Gastrocnemius medialis (tissue), 4 donors: ENCODE results near the gene TAMM41. TPM values are rescaled to one million over a fixed set of nuclear protein-coding genes. Genes with fewer than 3 reads are reported as not detected.
A peak's percentile ranks its signal among the peaks of the same experiment; 100 is the strongest.

ENCODE experiments used
- ATAC-seq, 2 donors: fragments of 150-250 bp; one replicate each; pipeline ENCODE4 v1.9.1; 2016
- DNase-seq, 2 donors: peaks; one replicate each; pipeline ENCODE4 v3.0.0-alpha.2; 2019
- H3K27ac ChIP-seq, 4 donors: fragments of 200-600 bp; sonication (generic); 1 replicate in 1 of 4; 2 replicates in 3 of 4; pipeline ENCODE4 v1.5.1; 2016 to 2018; ENCODE audit warnings: mild to moderate bottlenecking in 2 of 4, moderate library complexity in 1 of 4
- H3K27me3 ChIP-seq, 3 donors: fragments of 200-600 bp; sonication (generic) in 2 of 3; 1 replicate in 1 of 3; 2 replicates in 2 of 3; pipeline versions ENCODE4 v1.5.1 to v1.6.0; 2016 to 2019; ENCODE audit warnings: mild to moderate bottlenecking in 1 of 3, moderate library complexity in 1 of 3
- H3K36me3 ChIP-seq, 2 donors: fragments of 200-600 bp; sonication (generic) in 1 of 2; one replicate each; pipeline ENCODE4 v1.5.1; 2017 to 2018
- H3K4me1 ChIP-seq, 2 donors: fragments of 200-600 bp; sonication (generic) in 1 of 2; one replicate each; pipeline ENCODE4 v1.5.1; 2016 to 2017; ENCODE audit warnings: mild to moderate bottlenecking in 2 of 2
- H3K4me3 ChIP-seq, 4 donors: fragments of 200-600 bp; sonication (generic) in 3 of 4; 1 replicate in 1 of 4; 2 replicates in 3 of 4; pipeline ENCODE4 v1.5.1; 2016 to 2019; ENCODE audit warnings: mild to moderate bottlenecking in 2 of 4
- H3K9me3 ChIP-seq, 3 donors: fragments of 200-600 bp; sonication (generic) in 2 of 3; 1 replicate in 1 of 3; 2 replicates in 2 of 3; pipeline ENCODE4 v1.5.1; 2016 to 2019
- CTCF ChIP-seq, 5 experiments: fragments of 450-650 bp in 3 of 5; fragments of 200-600 bp in 2 of 5; sonication (generic) in 2 of 5; IDR thresholded peaks in 4 of 5; conservative IDR thresholded peaks in 1 of 5; 1 replicate in 4 of 5; 2 replicates in 1 of 5; pipeline ENCODE4 v1.5.1; 2016 to 2019; ENCODE audit warnings: antibody characterized with exemption in 5 of 5, mild to moderate bottlenecking in 3 of 5, moderate library complexity in 3 of 5
- POLR2A ChIP-seq, 2 donors: fragments of 450-650 bp; IDR thresholded peaks; one replicate each; pipeline ENCODE4 v1.6.1; 2017; ENCODE audit warnings: antibody characterized with exemption in 2 of 2, mild to moderate bottlenecking in 2 of 2, moderate library complexity in 2 of 2
- in situ Hi-C, 4 donors: fragments of 200-750 bp; cut with MboI; loops; one replicate each; pipeline versions ENCODE4 v1.15.0 to v1.8.0; 2017; ENCODE audit warnings: low sequenced_read_pairs in 4 of 4
- intact Hi-C: fragments of 100-400 bp; cut with DNase I; formaldehyde crosslinking; loops from one replicate; pipeline ENCODE4 v1.15.1; 2023; ENCODE audit warnings: low total_unique reads
- total RNA-seq, 4 donors: library from RNA; depleted of rRNA; stranded (reverse); fragments of >200 nt; gene quantifications; one replicate each; pipeline versions ENCODE4 v1.1.0 to v1.2.3, GENCODE V29; 2016

TAMM41 gene
- total RNA-seq, 4 donors from 2014 or later = 2.1 to 9.7 (median 3.8) TPM

- peak in 1 of 2 donors; percentile 72 for ATAC-seq
- Histone ChIP-seq H3K36me3 (peaks cover 0 to 62% of the 10 kb centered on the region in 2 donors), H3K9me3 (no peaks in the 10 kb centered on the region), H3K4me1 (no peaks in the 10 kb centered on the region), H3K27ac (no peak overlapping the region), H3K4me3 (no peak overlapping the region), H3K27me3 (no peaks in the 10 kb centered on the region)
- in situ Hi-C loops = loop anchor here (5.0 to 10.0 kb wide), 4 partner anchors 139 to 429 kb away; no protein-coding TSS in a partner anchor
- intact Hi-C loops = loop anchor here (2.0 to 5.0 kb wide), 2 partner anchors 152 to 423 kb away; no protein-coding TSS in a partner anchor
- DNase-seq = peak in 1 of 2 donors; percentile 8
- peak; percentile 30 to 69 (median 61) for TF ChIP-seq CTCF (IDR thresholded peaks at IDR 0.05 in 4 of 5, conservative IDR thresholded peaks at IDR 0.05 in 1 of 5)
- TF ChIP-seq POLR2A (IDR thresholded peaks at IDR 0.05) = no peak
These were observed 42.5 kb downstream of the TAMM41 start for GRCh38 chr3:11803977-11804892.

DNA sequence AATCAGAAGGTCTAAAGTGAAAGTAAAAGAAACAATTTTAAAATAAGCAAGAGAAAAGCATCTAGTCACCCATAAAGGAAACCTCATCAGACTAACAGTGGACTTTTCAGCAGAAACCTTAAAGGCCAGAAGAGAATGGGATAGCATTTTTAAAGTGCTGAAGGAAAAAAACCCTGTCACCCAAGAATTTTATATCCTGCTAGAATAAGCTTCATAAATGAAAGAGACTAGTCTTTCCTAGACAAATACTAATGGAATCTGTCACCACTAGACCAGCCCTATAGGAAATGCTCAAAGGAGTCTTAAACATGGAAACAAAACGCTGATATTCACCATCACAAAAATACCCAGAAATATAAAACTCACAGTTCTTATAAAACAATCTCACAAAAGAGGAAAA is 46.9 kb downstream of the TAMM41 start:
- Histone ChIP-seq H3K27ac (no peak overlapping the region), H3K27me3 (no peaks in the 10 kb centered on the region), H3K4me1 (no peaks in the 10 kb centered on the region), H3K9me3 (no peaks in the 10 kb centered on the region), H3K4me3 (no peak overlapping the region), H3K36me3 (peaks cover 0 to 36% of the 10 kb centered on the region in 2 donors)
- in situ Hi-C loops (loop anchor here (5.0 to 10.0 kb wide), 4 partner anchors 135 to 425 kb away; no protein-coding TSS in a partner anchor), intact Hi-C loops (loop anchor here (5.0 kb wide), 1 partner anchor 147 kb away; no protein-coding TSS in a partner anchor)
- DNase-seq = no peak
- TF ChIP-seq POLR2A (IDR thresholded peaks at IDR 0.05) = no peak
- no peak for TF ChIP-seq CTCF (IDR thresholded peaks at IDR 0.05 in 4 of 5, conservative IDR thresholded peaks at IDR 0.05 in 1 of 5)
- ATAC-seq = no peak

GRCh38 chr3:11794927-11795326 is 51.8 kb downstream of the TAMM41 start:
- Histone ChIP-seq H3K36me3 (peaks cover 0 to 19% of the 10 kb centered on the region in 2 donors), H3K9me3 (no peaks in the 10 kb centered on the region), H3K27me3 (no peaks in the 10 kb centered on the region), H3K27ac (no peak overlapping the region), H3K4me3 (no peak overlapping the region), H3K4me1 (no peaks in the 10 kb centered on the region)
- no peak for DNase-seq
- intact Hi-C loops (loop anchor here (5.0 kb wide), 1 partner anchor 48 kb away; no protein-coding TSS in a partner anchor), in situ Hi-C loops (no loop called here)
- TF ChIP-seq CTCF (IDR thresholded peaks at IDR 0.05 in 4 of 5, conservative IDR thresholded peaks at IDR 0.05 in 1 of 5) (no peak), POLR2A (IDR thresholded peaks at IDR 0.05) (no peak)
- ATAC-seq = no peak

DNA sequence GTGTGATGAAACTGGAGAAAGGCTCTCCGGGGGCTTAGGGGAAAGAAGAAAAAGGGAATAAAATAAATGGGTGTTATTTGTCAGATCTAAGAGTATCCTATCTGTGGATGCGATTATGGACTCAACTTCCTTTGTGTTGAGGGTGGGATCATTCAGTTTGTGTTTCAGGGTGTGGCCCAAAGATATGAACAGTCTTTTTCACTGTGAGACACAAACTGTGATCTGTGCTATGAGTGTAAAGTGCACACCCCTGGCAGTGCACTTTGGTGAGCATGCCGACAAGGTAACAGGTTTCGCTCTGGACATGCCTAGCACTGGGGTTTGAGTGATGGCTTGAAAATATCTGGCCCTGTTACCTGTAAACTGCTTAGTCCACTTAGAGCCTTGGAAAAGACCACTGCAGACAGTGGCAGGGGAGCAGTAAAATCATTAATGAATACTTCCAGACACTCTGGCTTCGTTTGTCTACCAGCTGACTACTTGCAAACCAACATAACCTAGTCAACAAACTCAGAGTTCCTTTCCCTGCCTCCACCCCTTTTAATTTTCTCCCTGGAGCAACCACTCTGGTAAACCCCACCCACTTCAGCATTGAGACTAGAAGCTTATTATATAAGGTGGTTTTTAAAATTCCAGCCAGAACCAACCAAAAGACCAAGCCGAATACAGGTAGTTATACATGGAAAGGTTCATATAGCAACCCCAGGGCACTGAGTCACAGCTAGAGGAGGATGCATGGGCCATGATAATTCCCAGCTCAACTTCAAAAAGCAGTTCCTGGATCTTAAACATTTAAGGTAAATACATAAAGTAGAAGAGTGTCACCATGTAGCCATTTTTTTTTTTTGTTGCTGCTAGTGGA is 55.1 kb downstream of the TAMM41 start:
- Histone ChIP-seq H3K27me3 (no peaks in the 10 kb centered on the region), H3K4me1 (no peaks in the 10 kb centered on the region), H3K4me3 (no peak overlapping the region), H3K36me3 (peaks cover 0 to 46% of the 10 kb centered on the region in 2 donors), H3K27ac (no peak overlapping the region), H3K9me3 (no peaks in the 10 kb centered on the region)
- DNase-seq = no peak
- TF ChIP-seq CTCF (IDR thresholded peaks at IDR 0.05 in 4 of 5, conservative IDR thresholded peaks at IDR 0.05 in 1 of 5) (no peak), POLR2A (IDR thresholded peaks at IDR 0.05) (no peak)
- in situ Hi-C loops = no loop called here
- ATAC-seq = no peak
- intact Hi-C loops = loop anchor here (5.0 kb wide), 1 partner anchor 44 kb away; no protein-coding TSS in a partner anchor
